HG02798 (cell line): ENCODE results near the gene TAF1.
"Not testable (repeated sequence)": the region's sequence is repeated elsewhere in the genome, so short reads cannot be mapped to it uniquely, and the experiment has no call there.

ENCODE experiments used
- ATAC-seq: cut with Tn5 transposase; IDR thresholded peaks from one replicate; pipeline ENCODE4 v1.9.1; 2021; ENCODE audit warnings: mild to moderate bottlenecking; ENCODE audit not compliant: unreplicated experiment, poor library complexity

Gene TAF1

GRCh38 chrX:71365875-71366673, at the start of gene TAF1:
TSS of gene TAF1 (plus strand) at chrX:71366357. CDS start at chrX:71366375, 18 bp downstream.
- peak; percentile 95 for ATAC-seq

GRCh38 chrX:71316959-71317358, 49.2 kb upstream of the TAF1 start:
- ATAC-seq, result not testable (repeated sequence)

GRCh38 chrX:71320126-71320525, 46.0 kb upstream of the TAF1 start:
- ATAC-seq, result no peak

- ATAC-seq, result no peak
Observed at GRCh38 chrX:71321731-71322130, 44.4 kb upstream of the TAF1 start.

GRCh38 chrX:71324452-71324851, 41.7 kb upstream of the TAF1 start:
- ATAC-seq, result not testable (repeated sequence)

DNA sequence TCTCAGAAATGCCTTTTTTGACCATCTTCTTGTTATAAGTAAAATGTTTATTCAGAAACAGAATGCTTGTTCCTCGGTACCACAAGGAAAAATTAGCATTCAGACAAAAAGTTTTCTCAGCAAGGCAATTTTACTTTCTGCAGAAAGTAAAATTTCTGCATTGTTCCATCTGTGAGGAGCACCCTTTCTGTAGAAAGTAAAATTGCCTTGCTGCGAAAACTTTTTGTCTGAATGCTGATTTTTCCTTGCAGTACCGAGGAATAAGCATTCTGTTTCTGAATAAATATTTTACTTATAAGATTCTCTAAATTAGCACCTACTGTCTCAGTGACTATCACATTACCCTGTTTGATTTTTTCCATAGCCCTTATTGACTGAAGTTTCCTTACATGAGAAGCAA, 39.8 kb upstream of the TAF1 start:
- ATAC-seq, result no peak

- not testable (repeated sequence) for ATAC-seq
Observed at GRCh38 chrX:71349151-71349665, 16.9 kb upstream of the TAF1 start.

DNA sequence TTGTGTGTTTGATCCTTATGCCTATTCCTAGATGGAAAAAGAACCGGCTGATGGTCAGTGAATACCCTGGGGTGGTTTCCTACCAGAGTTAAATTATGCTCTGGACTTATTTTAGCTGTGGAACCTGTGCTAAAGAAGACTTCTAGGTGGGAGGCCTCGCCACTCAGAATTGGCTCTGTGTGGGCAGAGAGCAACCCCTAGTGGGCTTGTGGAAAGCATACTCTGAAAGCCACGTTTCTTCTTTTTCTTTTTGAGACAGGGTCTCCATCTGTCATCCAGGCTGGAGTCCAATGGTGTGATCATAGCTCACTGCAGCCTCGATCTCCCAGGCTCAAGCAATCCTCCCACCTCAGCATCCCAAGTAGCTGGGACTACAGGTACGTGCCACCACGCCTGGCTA, 16.3 kb upstream of the TAF1 start:
- not testable (repeated sequence) for ATAC-seq

GRCh38 chrX:71352439-71352838, 13.7 kb upstream of the TAF1 start:
- ATAC-seq, result not testable (repeated sequence)

- no peak for ATAC-seq
Observed at GRCh38 chrX:71364221-71364620, 1.9 kb upstream of the TAF1 start.

- ATAC-seq, result peak; percentile 8
Observed at GRCh38 chrX:71365356-71365874, 742 bp upstream of the TAF1 start.

- ATAC-seq, result peak; percentile 4
Observed at GRCh38 chrX:71366674-71367256, 608 bp downstream of the TAF1 start.

DNA sequence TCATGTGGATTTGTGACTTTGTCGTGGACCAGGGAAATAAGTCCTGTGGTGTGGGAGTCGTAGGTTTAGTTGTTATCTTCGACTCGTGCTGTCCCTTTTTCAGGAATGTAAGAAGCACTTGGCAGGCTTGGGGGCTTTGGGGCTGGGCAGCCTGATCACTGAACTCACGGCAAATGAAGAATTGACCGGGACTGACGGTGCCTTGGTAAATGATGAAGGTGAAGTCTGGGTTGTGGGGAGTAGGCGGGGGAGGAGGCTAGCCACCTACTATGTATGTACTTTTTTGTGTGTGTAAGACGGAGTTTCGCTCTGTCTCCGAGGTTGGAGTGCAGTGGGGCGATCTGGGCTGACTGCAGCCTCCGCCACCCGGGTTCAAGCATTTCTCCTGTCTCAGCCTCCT, 1.2 kb downstream of the TAF1 start:
- ATAC-seq, result no peak

DNA sequence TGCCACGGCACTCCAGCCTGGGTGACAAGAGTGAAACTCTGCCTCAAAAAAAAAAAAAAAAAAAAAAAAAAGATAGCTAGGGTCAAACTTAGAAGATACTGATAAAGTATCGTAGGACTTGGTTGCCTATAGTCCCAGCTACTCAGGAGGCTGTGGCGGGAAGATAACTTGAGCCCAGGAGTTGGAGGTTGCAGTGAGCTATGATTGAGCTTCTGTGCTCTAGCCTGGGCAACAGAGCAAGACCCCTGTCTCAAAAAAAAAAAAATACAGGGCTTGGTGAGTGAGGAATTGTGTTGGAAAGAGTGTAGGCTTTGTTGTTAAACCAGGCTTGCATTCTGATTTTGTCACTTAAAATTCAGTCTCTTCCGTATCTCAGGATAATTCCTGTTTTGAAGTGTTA, 6.2 kb downstream of the TAF1 start:
- ATAC-seq, result no peak

GRCh38 chrX:71378732-71379131, 12.6 kb downstream of the TAF1 start:
- ATAC-seq, result no peak

DNA sequence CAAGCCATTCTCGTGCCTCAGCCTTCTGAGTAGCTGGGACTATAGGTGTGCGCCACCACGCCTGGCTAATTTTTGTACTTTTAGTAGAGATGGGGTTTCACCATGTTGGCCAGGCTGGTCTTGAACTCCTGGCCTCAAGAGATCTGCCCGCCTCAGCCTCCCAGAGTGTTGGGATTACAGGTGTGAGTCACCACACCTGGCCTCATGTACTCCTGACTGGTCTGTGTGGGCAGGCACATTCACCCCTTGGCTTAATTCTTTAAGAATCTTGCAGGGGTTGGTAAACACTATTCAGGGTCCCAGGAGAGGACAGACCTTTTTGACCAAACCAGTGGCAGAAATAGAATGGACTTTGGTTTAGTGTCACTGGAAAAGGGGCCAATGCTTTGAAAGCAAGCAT, 25.6 kb downstream of the TAF1 start:
- not testable (repeated sequence) for ATAC-seq

DNA sequence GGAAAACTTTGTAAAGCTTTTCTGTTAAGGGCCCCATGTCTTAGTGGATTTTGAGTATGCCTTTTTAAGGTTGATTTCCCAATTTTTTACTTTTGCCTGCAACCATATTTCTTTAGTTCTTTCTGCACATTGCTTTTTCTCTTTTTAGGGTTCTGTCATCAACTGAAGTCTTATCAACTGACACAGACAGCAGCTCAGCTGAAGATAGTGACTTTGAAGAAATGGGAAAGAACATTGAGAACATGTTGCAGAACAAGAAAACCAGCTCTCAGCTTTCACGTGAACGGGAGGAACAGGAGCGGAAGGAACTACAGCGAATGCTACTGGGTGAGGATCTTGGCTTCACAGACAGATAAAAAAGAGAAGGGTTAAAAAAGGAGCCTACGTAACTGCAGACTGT, 27.8 kb downstream of the TAF1 start:
- ATAC-seq, result no peak

GRCh38 chrX:71396576-71396975, 30.4 kb downstream of the TAF1 start:
- no peak for ATAC-seq

DNA sequence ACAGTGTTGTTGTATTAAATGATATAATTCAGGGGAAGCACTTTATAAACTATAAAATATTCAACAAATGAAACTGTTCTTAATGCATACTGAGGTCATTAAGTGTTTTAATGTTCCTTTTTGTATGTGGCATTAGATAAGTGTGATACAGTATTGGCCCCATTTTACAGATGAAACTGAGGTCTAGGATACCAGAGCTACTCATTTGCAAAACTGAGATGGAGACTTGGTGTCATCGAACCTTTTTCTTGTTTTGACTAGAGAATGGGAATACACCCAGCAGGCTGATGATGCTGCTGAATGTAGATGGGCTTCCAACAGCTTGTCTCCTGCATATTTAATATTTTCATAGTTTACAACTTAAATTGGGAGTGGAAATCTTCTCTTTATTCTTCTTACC, 34.6 kb downstream of the TAF1 start:
- ATAC-seq, result no peak

DNA sequence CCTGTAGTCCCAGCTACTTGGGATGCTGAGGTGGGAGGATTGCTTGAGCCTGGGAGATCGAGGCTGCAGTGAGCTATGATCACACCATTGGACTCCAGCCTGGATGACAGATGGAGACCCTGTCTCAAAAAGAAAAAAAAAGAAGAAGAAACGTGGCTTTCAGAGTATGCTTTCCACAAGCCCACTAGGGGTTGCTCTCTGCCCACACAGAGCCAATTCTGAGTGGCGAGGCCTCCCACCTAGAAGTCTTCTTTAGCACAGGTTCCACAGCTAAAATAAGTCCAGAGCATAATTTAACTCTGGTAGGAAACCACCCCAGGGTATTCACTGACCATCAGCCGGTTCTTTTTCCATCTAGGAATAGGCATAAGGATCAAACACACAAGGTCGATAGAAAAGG, 50.1 kb downstream of the TAF1 start:
- not testable (repeated sequence) for ATAC-seq

- ATAC-seq, result no peak
Observed at GRCh38 chrX:71420686-71421085, 54.5 kb downstream of the TAF1 start.
